Measurements from ENCODE around the gene BPIFA1. TPM values are rescaled to one million over a fixed set of nuclear protein-coding genes. Genes with fewer than 3 reads are reported as not detected.

Gene BPIFA1
- total RNA-seq, 4 donors from 2014 or later, result not detected

DNA sequence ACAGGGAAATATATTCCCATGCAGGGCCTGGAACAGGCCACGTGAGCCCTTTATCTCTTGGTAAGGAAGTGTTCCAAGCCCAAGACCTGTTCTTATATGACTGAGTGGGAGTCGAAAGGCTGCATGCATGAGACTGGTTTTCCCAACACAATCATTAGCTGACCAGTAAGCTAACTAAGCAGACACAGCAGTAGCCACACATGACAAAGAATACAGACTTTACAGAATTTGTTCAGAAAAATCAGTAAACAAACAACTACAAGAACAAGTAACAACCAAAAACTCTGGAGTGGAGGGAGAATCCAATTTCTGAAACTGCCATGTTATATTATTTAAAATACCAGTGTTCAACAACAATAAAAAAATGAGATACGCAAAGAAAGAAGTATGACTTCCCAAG is 16.7 kb downstream of the BPIFA1 start:
- Histone ChIP-seq H3K27ac (no peak overlapping the region), H3K4me3 (no peak overlapping the region), H3K27me3 (no peaks in the 10 kb centered on the region), H3K4me1 (no peaks in the 10 kb centered on the region), H3K9me3 (peaks cover 0 to 11% (median 0%) of the 10 kb centered on the region in 4 donors), H3K36me3 (no peaks in the 10 kb centered on the region)
- TF ChIP-seq, protein P1, sequence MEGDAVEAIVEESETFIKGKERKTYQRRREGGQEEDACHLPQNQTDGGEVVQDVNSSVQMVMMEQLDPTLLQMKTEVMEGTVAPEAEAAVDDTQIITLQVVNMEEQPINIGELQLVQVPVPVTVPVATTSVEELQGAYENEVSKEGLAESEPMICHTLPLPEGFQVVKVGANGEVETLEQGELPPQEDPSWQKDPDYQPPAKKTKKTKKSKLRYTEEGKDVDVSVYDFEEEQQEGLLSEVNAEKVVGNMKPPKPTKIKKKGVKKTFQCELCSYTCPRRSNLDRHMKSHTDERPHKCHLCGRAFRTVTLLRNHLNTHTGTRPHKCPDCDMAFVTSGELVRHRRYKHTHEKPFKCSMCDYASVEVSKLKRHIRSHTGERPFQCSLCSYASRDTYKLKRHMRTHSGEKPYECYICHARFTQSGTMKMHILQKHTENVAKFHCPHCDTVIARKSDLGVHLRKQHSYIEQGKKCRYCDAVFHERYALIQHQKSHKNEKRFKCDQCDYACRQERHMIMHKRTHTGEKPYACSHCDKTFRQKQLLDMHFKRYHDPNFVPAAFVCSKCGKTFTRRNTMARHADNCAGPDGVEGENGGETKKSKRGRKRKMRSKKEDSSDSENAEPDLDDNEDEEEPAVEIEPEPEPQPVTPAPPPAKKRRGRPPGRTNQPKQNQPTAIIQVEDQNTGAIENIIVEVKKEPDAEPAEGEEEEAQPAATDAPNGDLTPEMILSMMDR (IDR thresholded peaks at IDR 0.05), result no peak
- TF ChIP-seq EP300 (IDR thresholded peaks at IDR 0.05) (no peak), POLR2A (IDR thresholded peaks at IDR 0.05) (no peak)
- 65 to 68% methylated on average over 3 of the region's 3 CpGs for WGBS, 2 donors
- no peak for DNase-seq (ENCODE audit: low spot score in 2 of 2)

DNA sequence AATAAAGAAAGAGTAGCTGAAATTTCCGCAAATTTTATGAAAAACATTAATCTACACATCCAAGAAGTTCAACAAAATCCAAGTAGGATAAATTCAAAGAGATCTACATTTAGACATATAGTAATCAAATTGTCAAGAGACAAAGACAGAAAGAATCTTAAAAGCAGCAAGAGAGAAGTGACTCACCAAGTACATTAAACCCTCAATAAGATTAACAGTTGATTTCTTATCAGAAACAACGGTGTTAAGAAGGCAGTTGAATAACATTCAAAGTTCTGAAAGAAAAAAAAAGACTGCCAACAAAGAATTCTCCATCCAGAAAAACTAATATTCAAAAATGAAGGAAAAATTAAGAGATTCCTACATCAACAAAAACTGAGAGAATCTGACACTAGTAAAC is 19.2 kb downstream of the BPIFA1 start:
- whole genome bisulfite sequencing, 2 donors, result 78 to 85% methylated on average over 2 of the region's 2 CpGs

DNA sequence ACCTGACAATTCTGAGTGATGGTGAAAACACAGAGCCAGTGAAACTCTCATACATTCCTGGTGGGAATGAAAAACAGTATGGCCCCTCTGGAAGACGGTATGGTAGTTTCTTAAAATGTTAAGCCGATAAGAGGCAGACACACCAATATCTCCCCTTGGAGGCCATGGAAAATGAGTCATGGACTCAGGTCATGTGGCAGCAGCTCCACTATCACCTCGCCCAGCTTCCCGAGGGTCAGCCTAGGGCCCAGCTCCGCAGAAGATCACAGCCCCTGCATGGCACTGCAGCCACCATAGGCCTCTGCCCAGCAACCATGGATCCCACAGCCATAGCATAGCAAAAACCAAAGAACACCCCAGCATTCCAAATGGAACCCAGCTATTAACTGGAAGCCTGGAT is 21.4 kb downstream of the BPIFA1 start:
- Histone ChIP-seq H3K9me3 (peaks cover 0 to 16% (median 0%) of the 10 kb centered on the region in 4 donors), H3K36me3 (no peaks in the 10 kb centered on the region), H3K27ac (no peak overlapping the region), H3K4me1 (peaks cover 0 to 4% (median 0%) of the 10 kb centered on the region in 4 donors), H3K27me3 (no peaks in the 10 kb centered on the region), H3K4me3 (no peak overlapping the region)
- no peak for TF ChIP-seq EP300 (IDR thresholded peaks at IDR 0.05)
- TF ChIP-seq POLR2A (IDR thresholded peaks at IDR 0.05), result no peak
- TF ChIP-seq, protein P1 (IDR thresholded peaks at IDR 0.05), result no peak
- no peak for DNase-seq (ENCODE audit: low spot score in 2 of 2)
- 77 to 83% methylated on average over 5 of the region's 5 CpGs for WGBS, 2 donors

More for the DNA sequence above, 19.2 kb downstream of the BPIFA1 start:
- no peak for DNase-seq (ENCODE audit: low spot score in 2 of 2)
- Histone ChIP-seq H3K36me3 (no peaks in the 10 kb centered on the region), H3K9me3 (peaks cover 0 to 11% (median 0%) of the 10 kb centered on the region in 4 donors), H3K4me3 (no peak overlapping the region), H3K27ac (no peak overlapping the region), H3K4me1 (no peaks in the 10 kb centered on the region), H3K27me3 (no peaks in the 10 kb centered on the region)
- TF ChIP-seq, protein P1 (IDR thresholded peaks at IDR 0.05), result no peak
- TF ChIP-seq EP300 (IDR thresholded peaks at IDR 0.05) (no peak), POLR2A (IDR thresholded peaks at IDR 0.05) (no peak)

DNA sequence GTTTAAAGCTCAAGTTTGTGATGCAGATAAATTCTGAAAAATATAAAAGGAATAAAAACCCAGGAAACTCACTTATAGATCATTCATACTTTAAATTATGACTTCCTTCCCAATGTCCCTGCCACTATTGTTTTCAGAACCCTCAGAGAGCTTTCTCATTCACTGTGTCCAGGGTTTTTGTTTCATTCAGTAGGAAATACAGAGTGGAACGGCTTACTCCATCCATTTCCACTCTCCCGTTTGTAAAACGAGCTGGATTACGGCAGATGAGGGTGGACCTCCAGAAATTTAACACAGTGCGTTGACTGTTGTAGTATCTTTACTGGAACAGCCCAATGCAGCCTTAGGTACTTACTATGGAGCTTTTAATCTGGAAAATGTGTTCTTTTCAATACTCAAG is 23.6 kb downstream of the BPIFA1 start:
- WGBS, 2 donors, result 52 to 56% methylated on average over 5 of the region's 5 CpGs
- H3K4me3 ChIP-seq, result no peak overlapping the region
- H3K27ac ChIP-seq, result no peak overlapping the region
- H3K36me3 ChIP-seq, result no peaks in the 10 kb centered on the region
- DNase-seq (ENCODE audit: low spot score in 2 of 2), result no peak
- TF ChIP-seq, protein P1 (IDR thresholded peaks at IDR 0.05), result no peak
- no peak for TF ChIP-seq EP300 (IDR thresholded peaks at IDR 0.05)
- no peak for TF ChIP-seq POLR2A (IDR thresholded peaks at IDR 0.05)
- H3K4me1 ChIP-seq, result peaks cover 0 to 12% (median 5%) of the 10 kb centered on the region in 4 donors
- H3K9me3 ChIP-seq, result peaks cover 0 to 16% (median 0%) of the 10 kb centered on the region in 4 donors
- H3K27me3 ChIP-seq, result no peaks in the 10 kb centered on the region

DNA sequence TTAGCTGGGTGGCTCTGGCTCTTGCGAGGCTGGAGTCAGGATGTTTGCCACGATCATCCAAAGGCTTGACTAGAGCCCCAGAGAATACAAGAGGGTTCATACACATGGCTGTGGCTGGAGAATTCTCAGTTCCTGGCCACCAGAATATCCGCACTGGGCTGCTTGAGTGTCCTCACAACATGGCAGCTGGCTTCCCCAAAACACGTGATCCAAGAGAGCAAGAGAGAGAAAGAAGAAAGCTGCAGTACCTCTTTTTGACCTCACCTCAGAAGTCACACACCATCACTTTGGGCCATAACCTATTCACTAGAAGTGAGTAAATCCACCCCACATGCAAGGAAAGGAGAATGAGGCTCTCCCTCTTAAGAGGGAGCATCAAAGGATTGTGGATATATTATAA is 25.7 kb downstream of the BPIFA1 start:
- no peak for DNase-seq (ENCODE audit: low spot score in 2 of 2)
- TF ChIP-seq POLR2A (IDR thresholded peaks at IDR 0.05) (no peak), EP300 (IDR thresholded peaks at IDR 0.05) (no peak)
- TF ChIP-seq, protein P1 (IDR thresholded peaks at IDR 0.05), result no peak
- Histone ChIP-seq H3K27me3 (no peaks in the 10 kb centered on the region), H3K4me1 (peaks cover 0 to 12% (median 5%) of the 10 kb centered on the region in 4 donors), H3K9me3 (peaks cover 0 to 5% (median 0%) of the 10 kb centered on the region in 4 donors), H3K4me3 (no peak overlapping the region), H3K36me3 (no peaks in the 10 kb centered on the region), H3K27ac (no peak overlapping the region)
- 72 to 78% methylated on average over 4 of the region's 4 CpGs for WGBS, 2 donors

Measured in tibial nerve (tissue), 4 donors.